HepG2 (cell line): Measurements from ENCODE around the gene KCNG4. TPM values are rescaled to one million over a fixed set of nuclear protein-coding genes. Genes with fewer than 3 reads are reported as not detected.
A peak's percentile ranks its signal among the peaks of the same experiment; 100 is the strongest.

ENCODE experiments used
- ATAC-seq: fragments of 200-7000 bp; cut with Tn5 transposase; 3 replicates; pipeline ENCODE4 v1.9.1; 2020; ENCODE audit warnings: mild to moderate bottlenecking, moderate library complexity
- BruUV-seq: library from RNA; stranded (reverse); fragments of 400-500 nt; replicated peaks from 2 replicates; lab custom pipeline; 2021; lab: Mats Ljungman, UMichigan
- CTCF ChIA-PET: fragments of 300-600 bp; formaldehyde crosslinking; extraction: SDS; loops from one replicate; lab custom pipeline; 2021; ENCODE audit warnings: low total read pairs, inconsistent platforms, low intra/inter-chr PET ratio; lab: Yijun Ruan, JAX
- POLR2A ChIA-PET: fragments of 350-600 bp; sonication (Branson Sonifier 250); formaldehyde crosslinking; loops from one replicate; lab custom pipeline; 2020; ENCODE audit warnings: antibody characterized with exemption, inconsistent platforms; lab: Yijun Ruan, JAX
- DNase-seq: peaks from one replicate; pipeline ENCODE4 v3.0.0-alpha.2; 2015; ENCODE audit warnings: low spot score
- FAIRE-seq: peaks from 3 replicates; lab custom pipeline; 2011; peaks lifted over from hg19 to GRCh38; lab: Jason Lieb, UNC
- H2AFZ ChIP-seq: one replicate; pipeline ENCODE4 v1.6.1; 2011; ENCODE audit warnings: low read length, inconsistent platforms
- H3K27ac ChIP-seq: fragments of 300-600 bp; 3 replicates; pipeline ENCODE4 v1.8.0; 2011; ENCODE audit warnings: mixed run types, mild to moderate bottlenecking, mixed read lengths, low read length, inconsistent platforms; ENCODE audit not compliant: insufficient read depth; ENCODE audit errors: extremely low read length
- H3K27me3 ChIP-seq, 2 experiments: fragments of 200-600 bp in 1 of 2; 2 replicates in 1 of 2; 3 replicates in 1 of 2; pipeline versions ENCODE4 v1.6.0 to v1.8.0; 2011; ENCODE audit warnings: low read length in 2 of 2, mild to moderate bottlenecking in 2 of 2, moderate library complexity in 2 of 2, inconsistent platforms in 1 of 2; ENCODE audit not compliant: insufficient read depth in 2 of 2, control insufficient read depth in 1 of 2
- H3K36me3 ChIP-seq, 2 experiments: fragments of 200-600 bp in 1 of 2; replicated peaks in 1 of 2; 2 replicates in 1 of 2; 3 replicates in 1 of 2; pipeline versions ENCODE4 v1.5.1 to v1.8.0; 2011; ENCODE audit warnings: low read length in 2 of 2, inconsistent platforms in 1 of 2; ENCODE audit not compliant: insufficient read depth in 2 of 2, control insufficient read depth in 1 of 2
- H3K4me1 ChIP-seq: 2 replicates; pipeline ENCODE4 v1.5.1; 2012; ENCODE audit warnings: low read length, inconsistent platforms; ENCODE audit not compliant: insufficient read depth
- H3K4me2 ChIP-seq: 2 replicates; pipeline ENCODE4 v1.6.0; 2011; ENCODE audit warnings: low read depth, low read length, inconsistent platforms
- H3K4me3 ChIP-seq, 3 experiments: fragments of 200-600 bp in 1 of 3; sonication (generic), shearing (Covaris generic) in 1 of 3; replicated peaks in 1 of 3; 2 replicates each; pipeline ENCODE4 v1.5.1; 2011 to 2016; ENCODE audit warnings: low read length in 3 of 3, inconsistent platforms in 2 of 3, low read depth in 2 of 3, mild to moderate bottlenecking in 2 of 3, control low read depth in 1 of 3, mixed read lengths in 1 of 3; ENCODE audit not compliant: insufficient read depth in 1 of 3
- H3K79me2 ChIP-seq: one replicate; pipeline ENCODE4 v1.6.1; 2011; ENCODE audit warnings: low read length, inconsistent platforms; ENCODE audit not compliant: insufficient read depth
- H3K9ac ChIP-seq: 2 replicates; pipeline ENCODE4 v1.6.0; 2011; ENCODE audit warnings: mild to moderate bottlenecking, low read depth, low read length, inconsistent platforms; ENCODE audit not compliant: insufficient read depth
- H3K9me3 ChIP-seq: 2 replicates; pipeline ENCODE4 v1.5.1; 2012; ENCODE audit warnings: mild to moderate bottlenecking, low read length
- H4K20me1 ChIP-seq: 2 replicates; pipeline ENCODE4 v1.6.0; 2011; ENCODE audit warnings: inconsistent platforms, mild to moderate bottlenecking, low read length, moderate library complexity; ENCODE audit not compliant: insufficient read depth
- HDAC2 ChIP-seq: sonication (generic); formaldehyde crosslinking; IDR thresholded peaks from 2 replicates; pipeline ENCODE4 v1.4.0; 2020; ENCODE audit warnings: missing genetic modification reagents
- HMG20B ChIP-seq: conservative IDR thresholded peaks from 2 replicates; pipeline ENCODE4 v1.6.1; 2016; ENCODE audit warnings: missing genetic modification reagents, missing compliant biosample characterization
- HOXD1 ChIP-seq: sonication (generic); formaldehyde crosslinking; IDR thresholded peaks from 2 replicates; pipeline ENCODE4 v1.5.0; 2020; ENCODE audit warnings: missing genetic modification reagents
- MAFF ChIP-seq: IDR thresholded peaks from 2 replicates; pipeline ENCODE4 v1.6.1; 2011; ENCODE audit warnings: low read depth, low read length, improper control_type of control experiment
- PLRG1 ChIP-seq: fragments of 450-650 bp; conservative IDR thresholded peaks from 2 replicates; pipeline ENCODE4 v1.6.1; 2016
- SMYD3 ChIP-seq: sonication (generic); formaldehyde crosslinking; IDR thresholded peaks from 2 replicates; pipeline ENCODE4 v1.8.1; 2023; ENCODE audit warnings: mild to moderate bottlenecking, missing genetic modification reagents
- ZFP37 ChIP-seq: sonication (generic); formaldehyde crosslinking; IDR thresholded peaks from 2 replicates; pipeline ENCODE4 v1.4.0; 2020; ENCODE audit warnings: missing genetic modification reagents, borderline replicate concordance
- ZNF224 ChIP-seq: sonication (generic); formaldehyde crosslinking; IDR thresholded peaks from 2 replicates; pipeline ENCODE4 v1.5.0; 2020; ENCODE audit warnings: mild to moderate bottlenecking, missing genetic modification reagents
- ZNF446 ChIP-seq: sonication (generic); formaldehyde crosslinking; IDR thresholded peaks from 2 replicates; pipeline ENCODE4 v1.5.0; 2020; ENCODE audit warnings: mild to moderate bottlenecking, missing genetic modification reagents
- ZNF496 ChIP-seq: sonication (generic); formaldehyde crosslinking; IDR thresholded peaks from 2 replicates; pipeline ENCODE4 v1.8.1; 2023; ENCODE audit warnings: mild to moderate bottlenecking, moderate library complexity, missing genetic modification reagents; ENCODE audit not compliant: insufficient replicate concordance
- ZNF768 ChIP-seq: sonication (generic); formaldehyde crosslinking; IDR thresholded peaks from 2 replicates; pipeline ENCODE4 v1.4.0; 2020; ENCODE audit warnings: missing genetic modification reagents
- ZNF841 ChIP-seq: sonication (generic); formaldehyde crosslinking; IDR thresholded peaks from 2 replicates; pipeline ENCODE4 v1.8.1; 2023; ENCODE audit warnings: missing genetic modification reagents, borderline replicate concordance
- ZSCAN21 ChIP-seq: sonication (generic); formaldehyde crosslinking; IDR thresholded peaks from 2 replicates; pipeline ENCODE4 v1.8.0; 2022; ENCODE audit warnings: mild to moderate bottlenecking, missing genetic modification reagents, moderate library complexity, borderline replicate concordance
- WGBS: methylation state at CpG from one replicate; pipeline ENCODE4 v1.1.6; 2017; ENCODE audit warnings: low lambda C conversion rate; 5-methylcytosine and 5-hydroxymethylcytosine counted together
- in situ Hi-C: cut with HindIII; loops from 2 replicates; pipeline ENCODE4 v1.10.0; 2017; ENCODE audit warnings: low pct_unique_long_range_greater_than_20kb; ENCODE audit not compliant: extremely low pct_ligation_motif_present
- intact Hi-C: fragments of 100-400 bp; cut with micrococcal nuclease; formaldehyde crosslinking; loops from one replicate; pipeline ENCODE4 v1.10.0; 2022; ENCODE audit not compliant: unreplicated experiment
- polyA plus RNA-seq, 8 experiments: library from polyadenylated mRNA; depleted of rRNA in 3 of 8; stranded (reverse) in 7 of 8; unstranded in 1 of 8; fragments of >200 nt; fragmentation: Illumina TruSeq in 4 of 8; extraction: Trizol in 4 of 8; gene quantifications; 2 replicates each; pipeline versions ENCODE4 v1.2.1 to v1.2.3, GENCODE V29; 2011 to 2016; ENCODE audit warnings: low read depth in 4 of 8, missing spikeins in 1 of 8, mixed read lengths in 1 of 8; ENCODE audit not compliant: insufficient read depth in 1 of 8
- total RNA-seq, 5 experiments: library from RNA; depleted of rRNA; stranded (reverse); fragments of >200 nt; fragmentation: Illumina TruSeq; extraction: Trizol; gene quantifications; 2 replicates each; pipeline ENCODE4 v1.2.3, GENCODE V29; 2016; ENCODE audit warnings: low read depth in 1 of 5
- TF ChIP-seq, protein P1 (sequence below): sonication (generic); formaldehyde crosslinking; IDR thresholded peaks from 2 replicates; pipeline ENCODE4 v1.5.0; 2020; ENCODE audit warnings: missing genetic modification reagents
- TF ChIP-seq, protein P2 (sequence below): sonication (generic); formaldehyde crosslinking; IDR thresholded peaks from 2 replicates; pipeline ENCODE4 v1.8.1; 2023; ENCODE audit warnings: mild to moderate bottlenecking, missing genetic modification reagents
- TF ChIP-seq, protein P3 (sequence below): sonication (generic); formaldehyde crosslinking; IDR thresholded peaks from 2 replicates; pipeline ENCODE4 v1.8.1; 2023; ENCODE audit warnings: missing genetic modification reagents, inconsistent platforms, borderline replicate concordance

KCNG4 gene
- total and polyA plus RNA-seq, 2 of the 13 experiments (the other 11 are each of a cell fraction or from before 2014, with no cell fraction given), result not detected

DNA sequence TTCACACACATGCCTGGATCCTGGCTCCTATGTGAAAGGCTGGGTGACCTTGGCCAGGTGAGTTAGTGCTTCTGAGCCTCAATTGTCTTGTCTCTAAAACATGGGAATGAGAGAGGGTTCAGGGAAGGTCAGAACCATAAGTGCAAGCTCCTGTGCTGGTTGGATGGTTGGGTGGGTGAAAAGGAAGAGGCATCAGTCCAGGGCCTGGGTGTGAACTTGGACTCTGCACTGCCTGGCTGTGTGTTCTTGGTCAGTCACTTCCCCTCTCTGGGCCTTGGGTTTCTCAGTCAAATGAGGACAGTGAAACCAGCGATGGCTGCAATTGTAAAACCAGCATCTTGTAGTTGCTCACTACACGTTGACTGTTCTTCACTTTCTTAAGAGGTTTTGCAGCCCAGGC is 643 bp upstream of the KCNG4 start:
- Histone ChIP-seq H3K4me2 (no peak overlapping the region), H3K36me3 (no peaks in the 10 kb centered on the region), H3K27me3 (peaks cover 8 to 58% of the 10 kb centered on the region in 2 experiments), H3K4me3 (no peak overlapping the region), H3K9ac (no peak overlapping the region), H4K20me1 (no peaks in the 10 kb centered on the region), H3K4me1 (no peaks in the 10 kb centered on the region), H3K27ac (no peak overlapping the region), H3K79me2 (no peaks in the 10 kb centered on the region)
- ChIA-PET CTCF (no interaction called here), POLR2A (no interaction called here)
- no TSS peak for BruUV-seq
- 38% methylated on average over 2 of the region's 2 CpGs for WGBS
- ATAC-seq (no peak), FAIRE-seq (no peak)
- in situ Hi-C loops, result no loop called here
- TF ChIP-seq ZNF768 (CRISPR knock-in tag) (peak; percentile 75), PLRG1 (no peak), HDAC2 (CRISPR knock-in tag) (no peak)
- TF ChIP-seq, all 625 proteins: peak for 1
- no peak overlapping the region for H2AFZ ChIP-seq
- no peaks in the 10 kb centered on the region for H3K9me3 ChIP-seq
- intact Hi-C loops, result no loop called here
- DNase-seq, result no peak

DNA sequence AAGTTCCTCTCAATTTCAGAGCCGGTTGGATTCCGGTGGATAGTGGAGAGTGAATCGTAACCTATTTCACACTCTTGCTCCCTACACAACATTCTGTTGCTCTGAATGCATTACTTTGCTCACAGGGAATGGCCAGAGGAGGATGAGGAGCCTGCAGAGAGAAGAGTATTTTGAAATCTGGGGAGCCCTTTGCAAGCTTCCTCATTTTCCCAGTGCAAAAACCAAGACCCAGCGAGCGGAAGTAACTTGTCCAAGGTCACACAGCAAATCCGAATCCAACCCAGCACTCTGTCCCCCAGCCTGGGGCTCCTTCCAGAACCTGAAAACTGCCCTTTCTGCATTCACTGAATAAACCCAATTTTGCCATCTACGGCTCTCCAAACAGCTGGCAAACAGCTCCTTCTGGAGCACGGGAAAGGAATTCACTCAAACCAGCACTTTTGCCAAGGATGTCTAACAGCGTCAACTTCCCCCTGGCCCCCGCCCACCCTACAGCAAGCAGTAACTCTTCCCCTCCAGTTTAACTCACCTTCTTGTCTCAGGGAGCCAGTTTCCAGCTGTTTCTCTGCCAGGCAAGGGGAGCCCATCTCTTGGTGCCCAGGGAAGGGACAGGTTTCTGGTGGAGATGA is 557 bp downstream of the KCNG4 start:
- H2AFZ ChIP-seq, result no peak overlapping the region
- DNase-seq (no peak), FAIRE-seq (no peak), ATAC-seq (no peak)
- no peaks in the 10 kb centered on the region for H3K36me3 ChIP-seq
- CTCF ChIA-PET, result no interaction called here
- POLR2A ChIA-PET, result no interaction called here
- H3K4me2 ChIP-seq, result no peak overlapping the region
- no peaks in the 10 kb centered on the region for H3K9me3 ChIP-seq
- no peak overlapping the region for H3K9ac ChIP-seq
- intact Hi-C loops, result no loop called here
- H3K27ac ChIP-seq, result no peak overlapping the region
- 24% methylated on average over 10 of the region's 10 CpGs for WGBS
- no peaks in the 10 kb centered on the region for H3K79me2 ChIP-seq
- no TSS peak for BruUV-seq
- no peaks in the 10 kb centered on the region for H4K20me1 ChIP-seq
- no peaks in the 10 kb centered on the region for H3K4me1 ChIP-seq
- peaks cover 6 to 68% of the 10 kb centered on the region in 2 experiments for H3K27me3 ChIP-seq
- in situ Hi-C loops, result no loop called here
- H3K4me3 ChIP-seq, result no peak overlapping the region
- TF ChIP-seq HMG20B (CRISPR knock-in tag), result no peak
- TF ChIP-seq MAFF, result no peak
- no peak for TF ChIP-seq ZSCAN21 (CRISPR knock-in tag)
- no peak for TF ChIP-seq HOXD1
- no peak for TF ChIP-seq PLRG1
- TF ChIP-seq SMYD3, result no peak
- TF ChIP-seq, protein P1, sequence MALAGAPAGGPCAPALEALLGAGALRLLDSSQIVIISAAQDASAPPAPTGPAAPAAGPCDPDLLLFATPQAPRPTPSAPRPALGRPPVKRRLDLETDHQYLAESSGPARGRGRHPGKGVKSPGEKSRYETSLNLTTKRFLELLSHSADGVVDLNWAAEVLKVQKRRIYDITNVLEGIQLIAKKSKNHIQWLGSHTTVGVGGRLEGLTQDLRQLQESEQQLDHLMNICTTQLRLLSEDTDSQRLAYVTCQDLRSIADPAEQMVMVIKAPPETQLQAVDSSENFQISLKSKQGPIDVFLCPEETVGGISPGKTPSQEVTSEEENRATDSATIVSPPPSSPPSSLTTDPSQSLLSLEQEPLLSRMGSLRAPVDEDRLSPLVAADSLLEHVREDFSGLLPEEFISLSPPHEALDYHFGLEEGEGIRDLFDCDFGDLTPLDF (CRISPR knock-in tag), result no peak
- no peak for TF ChIP-seq ZNF496 (CRISPR knock-in tag)
- TF ChIP-seq ZNF446 (CRISPR knock-in tag), result no peak
- TF ChIP-seq ZNF841 (CRISPR knock-in tag), result no peak
- TF ChIP-seq ZFP37, result no peak
- TF ChIP-seq, protein P2, sequence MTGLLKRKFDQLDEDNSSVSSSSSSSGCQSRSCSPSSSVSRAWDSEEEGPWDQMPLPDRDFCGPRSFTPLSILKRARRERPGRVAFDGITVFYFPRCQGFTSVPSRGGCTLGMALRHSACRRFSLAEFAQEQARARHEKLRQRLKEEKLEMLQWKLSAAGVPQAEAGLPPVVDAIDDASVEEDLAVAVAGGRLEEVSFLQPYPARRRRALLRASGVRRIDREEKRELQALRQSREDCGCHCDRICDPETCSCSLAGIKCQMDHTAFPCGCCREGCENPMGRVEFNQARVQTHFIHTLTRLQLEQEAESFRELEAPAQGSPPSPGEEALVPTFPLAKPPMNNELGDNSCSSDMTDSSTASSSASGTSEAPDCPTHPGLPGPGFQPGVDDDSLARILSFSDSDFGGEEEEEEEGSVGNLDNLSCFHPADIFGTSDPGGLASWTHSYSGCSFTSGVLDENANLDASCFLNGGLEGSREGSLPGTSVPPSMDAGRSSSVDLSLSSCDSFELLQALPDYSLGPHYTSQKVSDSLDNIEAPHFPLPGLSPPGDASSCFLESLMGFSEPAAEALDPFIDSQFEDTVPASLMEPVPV (CRISPR knock-in tag), result no peak
- TF ChIP-seq, protein P3, sequence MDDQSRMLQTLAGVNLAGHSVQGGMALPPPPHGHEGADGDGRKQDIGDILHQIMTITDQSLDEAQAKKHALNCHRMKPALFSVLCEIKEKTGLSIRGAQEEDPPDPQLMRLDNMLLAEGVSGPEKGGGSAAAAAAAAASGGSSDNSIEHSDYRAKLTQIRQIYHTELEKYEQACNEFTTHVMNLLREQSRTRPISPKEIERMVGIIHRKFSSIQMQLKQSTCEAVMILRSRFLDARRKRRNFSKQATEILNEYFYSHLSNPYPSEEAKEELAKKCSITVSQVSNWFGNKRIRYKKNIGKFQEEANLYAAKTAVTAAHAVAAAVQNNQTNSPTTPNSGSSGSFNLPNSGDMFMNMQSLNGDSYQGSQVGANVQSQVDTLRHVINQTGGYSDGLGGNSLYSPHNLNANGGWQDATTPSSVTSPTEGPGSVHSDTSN (CRISPR knock-in tag), result no peak
- TF ChIP-seq ZNF224 (CRISPR knock-in tag), result no peak
